ENCODE measurements around the gene NIN.

The NIN gene

DNA sequence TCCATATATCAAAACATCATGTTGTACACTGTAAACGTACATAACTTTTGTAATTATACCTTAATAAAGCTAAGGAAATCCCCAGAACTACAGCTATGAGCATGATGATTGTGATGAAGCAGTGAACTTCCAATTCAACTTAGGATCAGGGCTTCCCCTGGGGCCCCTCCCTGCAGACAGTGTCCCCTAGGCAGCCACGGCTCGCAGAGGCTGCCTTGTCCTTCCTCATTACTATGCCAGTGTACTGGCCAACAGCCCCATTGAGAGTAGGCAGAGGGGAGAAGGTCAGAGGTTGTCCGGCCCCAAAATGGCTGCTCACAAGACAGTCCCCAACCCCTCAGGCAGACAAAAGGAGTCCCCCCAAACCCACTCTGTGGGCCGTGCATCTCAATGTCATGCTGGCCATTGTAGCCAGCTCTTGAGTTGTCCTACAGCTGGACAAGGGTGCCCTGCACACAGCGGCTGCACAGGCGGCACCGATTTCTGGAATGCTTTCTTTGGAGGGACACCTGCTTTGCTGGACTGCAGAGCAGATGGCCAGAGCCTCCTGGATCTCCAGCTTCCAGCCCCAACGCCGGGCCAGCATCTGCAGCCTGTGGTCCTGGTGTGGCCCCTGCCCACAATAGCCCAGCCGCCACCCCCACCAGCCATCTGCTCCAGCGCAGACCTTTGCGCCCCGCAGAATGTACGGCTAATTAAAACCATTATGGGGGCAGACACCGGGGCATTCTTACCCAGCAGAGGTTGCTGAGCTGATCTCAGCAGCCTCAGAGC lies 46.1 kb downstream of the NIN start:
- DNase-seq = no peak

DNA sequence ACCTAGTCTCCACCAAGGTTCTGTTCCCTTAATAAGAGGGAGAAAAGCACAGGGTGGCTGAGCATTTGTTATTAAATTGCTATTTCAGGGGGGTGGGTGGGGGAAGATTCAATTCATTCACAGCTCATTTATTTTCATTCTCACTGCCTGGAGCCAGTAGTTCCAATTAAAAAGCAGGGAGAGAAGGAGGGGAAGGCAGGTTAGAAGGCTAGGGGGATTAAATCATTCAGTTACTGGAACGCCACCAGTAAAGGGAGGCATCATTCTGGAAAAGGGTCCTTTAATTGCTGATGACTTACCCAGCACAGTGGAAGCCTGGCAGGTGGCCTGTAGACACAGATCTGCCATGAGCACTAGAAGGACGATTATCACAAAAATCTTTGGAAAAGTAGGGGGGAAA lies 47.4 kb downstream of the NIN start:
- DNase-seq = no peak

DNA sequence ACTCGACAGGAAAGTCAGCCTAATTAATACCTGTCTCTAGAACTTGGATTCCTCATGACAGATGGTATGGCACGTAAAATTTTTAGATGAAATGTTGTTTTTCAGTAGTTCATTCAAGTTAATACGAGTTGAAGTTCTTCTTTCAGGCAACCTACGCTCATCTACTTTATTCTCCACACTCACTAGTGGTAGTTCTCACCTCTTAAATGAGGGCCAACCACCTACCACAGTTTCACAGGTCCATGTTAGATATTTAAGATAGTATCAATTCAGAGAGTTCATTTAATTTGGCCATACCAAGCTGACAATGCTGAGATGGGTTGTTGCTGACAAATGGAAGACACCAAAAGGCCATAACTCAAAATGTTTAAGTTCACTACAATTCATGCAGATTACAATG lies 50.6 kb downstream of the NIN start:
- DNase-seq = no peak

DNA sequence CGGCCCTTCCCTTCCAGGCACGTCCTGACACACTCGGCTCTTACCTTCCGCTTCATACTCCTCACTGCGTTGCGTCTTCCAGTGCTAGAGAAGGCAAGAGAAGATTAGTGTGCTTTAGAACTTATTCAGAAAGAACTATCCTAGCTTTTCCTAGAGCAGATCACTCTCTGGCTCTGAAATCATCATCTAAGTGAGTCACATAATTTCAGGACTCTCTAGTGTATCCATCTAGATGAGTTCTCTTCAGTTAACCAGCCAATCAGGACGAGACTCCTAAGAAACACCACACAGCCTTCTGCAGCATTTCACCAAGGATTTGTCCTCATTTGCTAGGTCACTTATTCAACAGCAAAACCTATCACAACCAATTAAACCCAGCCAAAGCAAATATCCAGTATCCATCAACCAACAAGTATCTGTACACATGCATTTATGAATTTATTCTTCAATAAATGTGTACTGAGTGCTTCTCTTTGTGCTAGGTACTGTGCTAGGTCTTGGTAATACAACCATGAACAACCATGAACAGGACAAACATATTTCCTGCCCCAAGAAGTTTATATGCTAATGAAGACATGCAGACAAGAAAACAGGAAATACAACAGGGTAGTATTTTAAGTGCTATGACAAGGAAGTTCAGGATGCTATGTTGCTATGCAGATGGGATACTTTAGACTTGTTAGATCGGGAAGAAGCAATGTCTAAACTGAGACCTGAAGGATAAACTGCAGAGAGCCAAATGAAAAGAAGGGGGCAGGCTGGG lies 52.1 kb downstream of the NIN start:
- no peak for DNase-seq

DNA sequence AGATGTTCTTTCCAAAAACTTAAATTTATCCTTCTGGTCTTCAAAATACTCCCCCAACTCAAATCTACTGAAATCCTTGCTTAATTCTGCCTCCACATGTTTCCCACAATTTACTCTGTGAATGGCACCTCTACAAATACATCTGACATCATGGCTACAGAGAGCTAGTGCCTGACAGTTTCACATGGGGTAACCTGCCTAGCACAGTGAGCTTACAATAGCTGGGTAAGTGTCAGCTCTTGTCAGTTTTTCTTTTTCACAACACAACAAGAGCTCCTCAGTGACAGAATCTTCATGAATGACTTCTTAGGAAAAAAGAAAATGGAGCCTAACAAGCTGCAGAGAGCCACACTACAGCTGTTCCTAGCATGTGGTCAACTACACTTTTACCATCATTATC lies 54.4 kb downstream of the NIN start:
- no peak for DNase-seq

DNA sequence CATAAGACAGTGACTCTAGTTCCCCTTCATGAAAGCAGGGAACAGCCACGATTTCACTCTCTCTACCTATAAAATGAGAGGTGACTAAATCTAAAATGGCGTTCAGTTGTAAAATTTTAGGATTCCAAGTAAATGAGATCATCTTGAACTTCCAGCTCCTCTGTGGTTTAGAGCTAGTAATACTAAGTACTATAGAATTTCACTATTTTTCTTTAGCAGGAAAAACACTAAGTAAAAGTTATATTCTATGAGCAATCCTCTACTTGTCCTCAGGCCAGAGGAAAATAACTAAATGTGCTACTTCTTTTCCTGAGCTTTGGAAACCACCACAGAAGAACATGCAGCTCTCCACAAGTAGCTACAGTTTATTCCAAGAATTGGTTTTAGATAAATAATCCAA lies 55.6 kb downstream of the NIN start:
- DNase-seq = no peak

DNA sequence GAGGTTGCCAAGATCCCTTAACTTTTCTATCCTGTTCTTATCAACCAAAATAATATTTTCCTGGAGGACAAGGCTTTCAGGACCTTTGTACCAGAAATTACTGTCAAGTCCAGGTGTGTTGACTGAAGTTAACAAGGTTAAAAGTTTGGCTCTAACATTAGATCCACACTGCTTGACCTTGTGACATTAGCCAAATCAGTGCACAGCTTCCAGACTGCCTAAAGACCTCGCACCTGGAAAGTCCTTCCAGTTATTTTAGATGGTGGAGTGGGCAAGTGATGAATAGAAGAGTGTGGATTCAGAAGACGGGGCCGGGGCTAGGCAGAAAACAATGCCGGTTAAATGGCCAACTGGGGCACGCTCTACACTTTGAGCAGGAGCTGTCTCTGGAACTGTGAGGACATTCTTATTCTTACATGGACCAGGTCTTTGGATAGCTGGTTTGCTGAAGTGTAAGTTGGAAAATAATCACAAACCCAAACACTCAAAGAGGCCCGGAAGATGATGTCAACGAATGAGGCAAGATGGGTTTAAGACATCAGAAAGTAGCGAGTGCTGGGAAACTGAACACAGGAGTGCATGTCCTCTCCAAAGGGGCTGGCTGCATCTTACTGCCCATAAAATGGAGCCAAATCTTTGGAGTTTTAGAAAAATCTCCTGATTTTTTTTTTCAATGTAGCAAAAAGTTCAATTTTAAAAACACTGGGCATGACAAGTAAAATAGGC lies 56.3 kb downstream of the NIN start:
- DNase-seq = no peak

DNA sequence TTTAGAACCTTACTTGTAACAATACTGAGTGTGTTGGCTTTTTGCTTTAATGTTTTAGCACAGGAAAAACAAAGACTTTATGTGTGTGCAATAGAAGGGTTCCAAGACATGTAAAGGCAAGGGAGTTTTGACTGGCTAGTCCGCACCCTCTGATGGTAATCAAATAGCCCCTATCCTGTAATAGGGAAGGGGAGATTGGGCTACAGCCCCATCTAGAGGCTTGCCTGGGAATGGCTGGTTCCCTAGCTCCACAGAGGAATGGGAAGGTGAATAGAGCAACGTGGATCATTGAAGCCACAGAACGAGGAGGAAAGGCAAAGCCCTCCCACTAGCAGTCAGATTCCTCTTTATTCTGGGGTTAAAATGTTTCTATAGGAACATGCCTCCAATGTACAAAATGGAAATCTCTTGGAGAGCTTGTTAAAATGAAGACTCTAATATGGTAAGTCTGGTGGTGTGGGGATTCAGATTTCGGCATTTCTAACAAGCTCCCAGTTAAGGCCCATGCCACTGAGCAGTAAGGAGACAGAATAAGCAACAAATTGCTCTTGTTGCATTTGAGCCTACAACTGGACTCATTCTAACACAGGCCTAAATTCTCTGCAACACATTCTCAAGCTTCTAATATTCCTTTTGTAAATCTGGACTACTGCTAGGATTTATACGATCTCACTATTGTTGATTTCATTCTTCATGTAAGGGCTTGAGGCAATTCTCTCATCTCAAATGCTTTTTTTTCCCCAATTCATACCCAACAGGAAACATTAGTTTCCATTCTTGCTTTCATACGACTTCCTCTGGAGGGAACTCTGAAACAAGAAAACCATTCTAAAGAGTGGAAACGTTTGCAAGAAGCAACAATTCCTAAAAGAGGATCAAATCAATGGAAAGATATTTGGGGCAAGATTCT lies 57.1 kb downstream of the NIN start:
- DNase-seq = peak; percentile 40

DNA sequence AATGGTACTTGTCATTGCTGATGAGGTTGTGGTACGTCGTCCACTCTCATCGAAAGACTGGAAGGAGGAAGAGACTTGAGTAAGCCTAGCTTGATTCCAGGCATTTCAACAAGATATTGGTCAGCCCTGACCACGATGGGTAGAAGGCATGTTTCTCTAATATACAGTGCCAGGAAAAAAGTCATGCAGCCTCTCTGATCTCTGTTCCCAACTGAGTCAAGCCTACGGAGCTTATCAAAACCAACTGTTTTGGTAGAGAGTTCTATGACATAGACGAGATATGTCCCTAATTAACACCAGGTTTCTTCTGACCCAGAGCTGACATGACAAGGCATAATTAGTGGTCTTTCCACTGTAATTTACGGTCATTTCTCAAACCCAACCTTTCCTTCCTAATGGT lies 58.5 kb downstream of the NIN start:
- no peak for DNase-seq

DNA sequence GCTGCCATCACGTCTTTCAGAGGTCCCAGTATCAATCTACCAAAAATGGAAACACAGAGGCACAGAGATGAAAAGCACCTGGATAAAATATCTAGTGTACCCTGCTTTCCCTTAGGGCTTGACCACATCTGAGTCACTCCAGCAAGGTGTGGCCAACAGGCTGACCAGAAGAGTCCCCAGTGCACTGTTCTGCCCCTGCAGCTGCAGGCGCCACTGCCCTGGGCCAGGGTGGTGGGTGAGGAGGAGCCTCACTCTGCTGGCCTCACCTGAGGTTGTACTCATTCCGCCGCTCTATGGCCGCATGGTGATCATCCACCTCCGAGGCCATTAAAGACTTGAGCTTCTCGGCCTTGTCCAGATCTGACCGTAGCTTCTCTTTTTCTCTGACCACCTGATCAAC lies 60.4 kb downstream of the NIN start:
- DNase-seq = no peak

DNA sequence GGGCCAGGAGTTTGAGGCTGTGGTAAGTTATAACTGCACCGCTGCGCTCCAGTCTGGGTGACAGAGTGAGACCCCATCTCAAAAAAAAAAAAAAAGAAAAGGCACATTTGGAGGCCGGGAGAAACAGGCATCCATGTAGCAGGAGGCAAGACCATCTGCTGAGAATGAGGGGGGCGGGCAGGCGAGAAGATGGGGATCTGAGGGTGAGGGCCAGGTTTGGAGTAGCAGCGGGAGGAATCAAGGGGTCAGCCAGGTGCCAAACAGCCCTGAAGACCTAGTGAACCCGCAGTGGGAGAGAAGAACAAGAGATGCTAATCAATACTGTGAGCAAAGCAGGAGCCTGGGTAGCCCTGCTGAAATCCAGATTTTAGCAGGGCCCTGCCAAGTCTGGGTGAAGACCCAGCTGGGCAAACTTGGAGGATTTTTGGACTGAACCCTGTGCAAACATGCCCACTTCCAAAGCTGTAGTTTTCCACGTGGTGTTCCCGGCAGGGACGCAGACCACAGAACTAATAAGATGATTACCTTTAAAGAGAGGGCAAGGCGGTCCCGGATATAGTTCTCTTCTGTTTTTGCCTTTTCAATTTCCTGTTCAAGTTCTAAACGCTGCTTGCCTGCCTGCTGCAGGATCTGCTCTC lies 61.0 kb downstream of the NIN start:
- DNase-seq = no peak

DNA sequence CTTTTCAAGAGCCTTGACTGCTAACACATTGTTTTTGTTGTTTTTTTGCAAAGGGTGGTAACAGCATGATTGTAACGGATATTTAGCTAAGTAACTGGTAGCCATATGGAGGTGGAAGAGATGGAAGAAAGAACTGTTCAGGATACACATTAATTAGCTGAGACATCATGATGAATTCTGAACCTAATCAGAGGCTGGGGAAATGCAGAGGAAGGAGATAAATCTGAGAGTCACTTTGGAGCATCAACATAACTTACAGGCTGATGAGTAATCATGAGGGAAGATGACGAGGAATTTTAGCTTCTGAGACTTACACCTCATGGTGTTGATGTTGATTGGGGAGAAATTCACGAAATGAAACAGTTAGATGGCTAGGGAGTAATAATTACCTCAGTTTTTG lies 62.3 kb downstream of the NIN start:
- no peak for DNase-seq

DNA sequence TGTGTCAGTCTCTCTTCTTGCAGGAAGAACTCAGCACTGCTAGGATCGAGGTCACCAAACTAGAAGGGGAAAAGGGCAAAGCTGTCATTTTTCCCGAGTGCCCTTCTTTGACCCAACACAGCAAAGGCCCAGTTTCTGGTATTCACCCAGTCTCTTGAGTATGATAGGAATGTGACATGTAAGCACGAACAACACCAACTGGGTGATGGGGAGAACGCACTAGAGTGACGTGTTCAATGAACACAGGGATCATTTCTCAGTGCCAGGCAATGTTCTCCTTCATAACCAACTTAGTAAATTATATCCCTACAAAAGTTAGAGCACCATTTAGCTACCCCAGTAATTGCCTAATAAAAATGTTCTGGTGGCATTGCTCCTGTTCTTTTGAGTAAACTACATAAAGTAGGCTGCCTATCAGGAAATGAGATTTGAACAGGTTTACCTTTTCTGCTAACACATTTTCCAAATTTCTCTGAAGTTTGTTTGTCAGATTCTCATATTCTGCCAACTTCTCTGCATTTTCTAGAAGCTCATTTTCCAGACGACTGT lies 64.5 kb downstream of the NIN start:
- no peak for DNase-seq

DNA sequence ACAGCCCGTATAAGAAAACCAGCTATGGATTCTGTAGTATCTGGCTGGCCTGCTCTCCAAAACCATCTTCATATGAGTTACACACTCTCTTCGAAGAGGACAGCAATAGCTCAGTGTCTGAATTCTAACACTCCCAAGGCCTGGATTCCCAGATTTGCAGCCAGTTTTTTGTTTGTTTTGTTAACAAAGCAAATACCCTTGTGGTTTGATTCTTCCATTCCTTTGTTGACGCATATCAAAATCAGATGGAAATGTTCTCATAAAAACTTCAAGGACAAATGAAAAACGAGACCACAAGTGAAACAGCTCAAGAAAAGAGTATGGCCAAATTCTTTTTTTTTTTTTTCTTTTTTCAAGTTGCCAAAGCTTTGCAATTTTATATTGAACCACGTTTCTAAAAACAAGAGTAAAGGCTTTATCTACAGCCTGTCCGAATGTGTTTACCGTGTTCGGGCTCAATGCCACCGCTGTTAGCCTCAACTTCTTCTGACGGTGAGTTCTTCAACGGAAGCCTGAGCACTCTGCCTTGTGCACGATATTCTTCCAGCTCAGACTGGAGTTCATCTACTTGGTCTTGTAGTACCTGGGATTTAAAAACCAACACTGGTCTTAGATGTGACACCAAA lies 67.5 kb downstream of the NIN start:
- DNase-seq = peak; percentile 56

DNA sequence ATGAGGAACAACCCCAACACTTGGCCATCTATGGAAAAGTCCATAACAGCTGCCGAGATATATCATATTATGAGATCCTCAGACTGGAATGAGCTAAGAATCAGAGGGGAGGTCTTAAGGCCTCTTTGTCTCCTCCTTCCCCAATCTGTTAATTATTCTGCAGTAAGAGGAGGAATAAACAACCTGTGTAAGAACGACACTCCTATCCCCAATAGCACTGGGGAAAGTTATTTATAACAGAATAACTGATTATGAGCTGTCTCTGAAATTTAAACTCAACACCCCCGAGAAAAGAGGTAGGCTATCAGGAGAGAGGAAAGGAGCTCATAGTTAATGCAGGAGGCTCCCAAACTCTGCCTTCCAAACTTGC lies 68.0 kb downstream of the NIN start:
- no peak for DNase-seq

DNA sequence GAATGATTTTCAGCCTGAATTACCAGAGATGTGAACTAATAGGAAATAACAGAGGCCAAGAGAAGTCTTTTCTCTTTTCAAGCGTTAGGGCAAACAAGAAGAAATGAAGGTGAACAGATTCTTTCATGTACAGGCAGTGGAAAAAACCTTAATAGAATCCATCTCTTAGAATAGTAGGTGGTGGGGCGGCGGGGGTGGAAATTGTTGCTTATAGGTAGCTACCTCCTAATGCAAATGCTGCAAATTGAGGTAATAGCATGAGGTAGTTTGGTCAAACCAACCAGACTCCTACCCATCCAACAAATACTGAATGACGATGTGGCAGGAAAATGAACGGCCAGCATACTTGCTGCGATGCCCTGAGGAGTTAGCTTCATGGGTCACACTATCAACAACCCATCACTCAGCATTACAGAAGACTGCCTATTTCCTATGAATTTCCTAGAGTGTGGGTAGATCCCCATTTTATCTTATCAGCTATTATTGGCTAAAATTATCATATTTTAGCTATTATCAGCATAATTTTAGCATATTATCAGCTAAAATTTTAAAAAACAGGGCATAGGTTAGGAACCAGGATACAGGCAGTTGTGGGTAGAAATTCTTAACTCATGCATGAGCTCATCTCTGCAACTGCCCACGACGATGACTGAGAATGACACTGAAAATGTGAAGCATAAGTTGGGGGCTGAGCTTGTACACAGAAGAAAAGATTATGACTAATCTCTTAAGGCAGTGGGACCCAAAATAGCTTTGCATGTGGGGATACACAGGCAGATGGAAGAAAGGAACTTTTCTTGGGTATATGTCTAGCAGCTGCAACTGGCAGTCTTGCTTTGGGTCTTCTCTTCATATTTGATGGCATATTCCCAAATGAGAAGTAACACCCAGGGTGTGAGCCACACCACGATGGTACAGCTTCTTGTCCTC lies 68.7 kb downstream of the NIN start:
- DNase-seq = no peak

DNA sequence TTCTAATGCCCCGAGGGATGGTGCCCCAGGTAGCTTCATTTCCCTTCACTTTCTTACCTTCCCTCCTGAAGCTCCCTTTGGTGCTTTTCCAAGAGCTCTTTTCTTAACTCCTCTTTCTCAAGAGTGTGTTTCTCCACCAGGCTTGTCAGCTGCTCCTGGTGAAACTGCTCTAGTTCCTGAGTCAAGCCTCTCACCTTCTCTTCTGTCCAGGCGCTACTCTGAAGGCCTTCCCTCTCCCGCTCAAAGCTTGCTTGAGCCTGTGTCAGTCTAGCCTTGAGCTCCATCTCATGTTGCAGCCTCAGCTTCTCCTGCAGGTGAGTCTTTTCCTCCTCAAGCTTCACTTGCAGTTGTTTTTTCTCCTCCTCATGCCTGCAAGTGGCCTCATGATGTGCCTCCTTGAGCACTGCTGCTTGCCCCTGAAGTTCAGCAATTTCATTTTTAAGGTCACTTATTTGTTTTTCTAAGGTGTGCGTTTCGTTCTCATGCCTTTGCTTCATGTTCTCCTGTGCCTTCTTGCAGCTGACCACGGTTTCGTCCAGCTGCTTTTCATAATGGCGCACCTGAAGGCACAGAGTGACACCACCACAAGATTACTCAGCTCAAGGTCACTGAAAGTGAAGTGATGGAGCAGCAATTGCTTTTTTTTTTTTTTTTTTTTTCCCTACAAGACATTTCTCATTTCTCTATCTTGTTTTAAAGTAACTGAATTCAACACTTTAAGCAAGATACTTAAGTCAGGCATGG lies 71.0 kb downstream of the NIN start:
- no peak for DNase-seq

DNA sequence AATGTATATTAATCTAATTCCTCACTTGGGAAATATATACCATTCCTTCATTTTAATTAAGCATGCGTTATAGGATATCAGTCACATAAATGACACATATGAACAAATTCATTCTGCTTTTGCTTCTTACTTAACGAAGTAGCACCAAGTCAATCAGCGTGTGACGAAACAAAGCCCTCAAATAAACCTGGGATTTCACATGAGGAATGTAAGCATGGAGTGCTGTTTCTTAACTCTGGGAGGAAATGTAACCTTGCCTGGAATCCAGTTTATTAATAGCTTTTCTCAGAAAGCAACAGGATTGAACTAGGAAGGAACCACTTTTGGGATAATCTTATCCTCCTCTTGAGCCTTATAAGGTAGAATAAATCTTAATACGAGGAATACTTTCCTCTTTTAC lies 72.0 kb downstream of the NIN start:
- DNase-seq = no peak

DNA sequence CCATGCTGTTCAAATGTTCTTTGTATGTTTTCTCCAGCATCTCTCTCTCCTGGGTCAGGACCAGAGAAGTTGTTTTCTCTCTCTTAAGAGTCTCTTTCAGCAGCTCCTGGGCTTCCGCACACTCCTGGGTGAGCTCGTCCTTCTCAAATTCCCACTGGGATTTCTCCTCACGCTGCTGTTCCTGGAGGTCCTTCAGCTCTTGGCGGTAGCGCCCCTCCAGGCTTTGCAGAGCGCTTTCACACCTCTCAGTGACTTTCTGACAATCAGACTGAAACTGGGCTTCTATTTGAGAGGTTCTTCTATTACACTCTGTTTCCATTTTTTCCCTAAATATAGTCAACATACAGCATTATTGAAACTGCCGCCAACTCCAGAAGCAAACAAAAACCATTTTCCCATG lies 72.7 kb downstream of the NIN start:
- no peak for DNase-seq

DNA sequence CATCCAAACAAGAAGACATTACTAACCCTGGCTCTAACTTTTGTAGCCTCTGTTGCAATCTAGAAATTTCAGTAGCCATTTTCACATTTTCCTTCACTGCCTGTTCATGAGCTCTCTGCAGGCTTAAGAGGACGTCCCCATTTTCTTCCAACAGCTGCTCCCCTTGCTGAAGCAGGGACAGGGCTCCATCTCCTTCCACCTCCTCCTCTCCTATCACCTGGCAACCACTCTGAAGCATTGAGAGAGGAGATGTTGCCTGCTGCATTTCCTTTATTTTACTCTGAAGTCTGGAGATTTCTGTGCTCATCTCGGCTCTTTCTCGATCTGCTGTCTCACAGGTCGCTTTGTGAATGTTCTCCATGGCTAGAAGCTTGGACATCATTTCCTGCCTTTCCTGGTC lies 73.3 kb downstream of the NIN start:
- no peak for DNase-seq
